ENCODE measurements around the gene PPP1R9A. TPM values are rescaled to one million over a fixed set of nuclear protein-coding genes. Genes with fewer than 3 reads are reported as not detected.

Gene PPP1R9A
- total RNA-seq, 1 donor from 2014 or later: 1.5 TPM

- TF ChIP-seq POLR2A (IDR thresholded peaks at IDR 0.05) (no peak), CTCF (IDR thresholded peaks at IDR 0.05) (no peak), POLR2AphosphoS5 (IDR thresholded peaks at IDR 0.05; ENCODE audit: insufficient read depth in 1 of 2, low read depth in 1 of 2) (no peak)
- no peaks in the 10 kb centered on the region for H3K27me3 ChIP-seq
- H3K36me3 ChIP-seq: no peaks in the 10 kb centered on the region
- no peak overlapping the region for H3K4me3 ChIP-seq
- no peaks in the 10 kb centered on the region for H3K9me3 ChIP-seq
- H3K27ac ChIP-seq: no peak overlapping the region
- DNase-seq (ENCODE audit: extremely low spot score in 2 of 2): no peak
- intact Hi-C loops (cut with DNase I): no loop called here
- no peaks in the 10 kb centered on the region for H3K4me1 ChIP-seq
These were observed 120.0 kb downstream of the PPP1R9A start for GRCh38 chr7:95027234-95027872.

GRCh38 chr7:95028683-95029082 lies 121.3 kb downstream of the PPP1R9A start:
- Histone ChIP-seq H3K9me3 (no peaks in the 10 kb centered on the region), H3K27ac (no peak overlapping the region), H3K4me3 (no peak overlapping the region), H3K36me3 (no peaks in the 10 kb centered on the region), H3K27me3 (no peaks in the 10 kb centered on the region), H3K4me1 (no peaks in the 10 kb centered on the region)
- TF ChIP-seq POLR2A (IDR thresholded peaks at IDR 0.05) (no peak), CTCF (IDR thresholded peaks at IDR 0.05) (no peak), POLR2AphosphoS5 (IDR thresholded peaks at IDR 0.05; ENCODE audit: insufficient read depth in 1 of 2, low read depth in 1 of 2) (no peak)
- intact Hi-C loops (cut with DNase I): no loop called here
- DNase-seq (ENCODE audit: extremely low spot score in 2 of 2): no peak

- intact Hi-C loops (cut with DNase I): no loop called here
- no peak for DNase-seq (ENCODE audit: extremely low spot score in 2 of 2)
- H3K4me1 ChIP-seq: no peaks in the 10 kb centered on the region
- no peaks in the 10 kb centered on the region for H3K27me3 ChIP-seq
- TF ChIP-seq CTCF (IDR thresholded peaks at IDR 0.05): no peak
- no peak for TF ChIP-seq POLR2AphosphoS5 (IDR thresholded peaks at IDR 0.05; ENCODE audit: insufficient read depth in 1 of 2, low read depth in 1 of 2)
- TF ChIP-seq POLR2A (IDR thresholded peaks at IDR 0.05): no peak
- no peaks in the 10 kb centered on the region for H3K36me3 ChIP-seq
- no peak overlapping the region for H3K4me3 ChIP-seq
- no peak overlapping the region for H3K27ac ChIP-seq
- no peaks in the 10 kb centered on the region for H3K9me3 ChIP-seq
These were observed 127.9 kb downstream of the PPP1R9A start for GRCh38 chr7:95035295-95035694.

GRCh38 chr7:95041031-95041430 lies 133.6 kb downstream of the PPP1R9A start:
- Histone ChIP-seq H3K9me3 (no peaks in the 10 kb centered on the region), H3K4me1 (no peaks in the 10 kb centered on the region), H3K4me3 (no peak overlapping the region), H3K27ac (no peak overlapping the region), H3K36me3 (no peaks in the 10 kb centered on the region), H3K27me3 (no peaks in the 10 kb centered on the region)
- TF ChIP-seq POLR2AphosphoS5 (IDR thresholded peaks at IDR 0.05; ENCODE audit: insufficient read depth in 1 of 2, low read depth in 1 of 2) (no peak), POLR2A (IDR thresholded peaks at IDR 0.05) (no peak), CTCF (IDR thresholded peaks at IDR 0.05) (no peak)
- DNase-seq (ENCODE audit: extremely low spot score in 2 of 2): no peak
- intact Hi-C loops (cut with DNase I): no loop called here

- Histone ChIP-seq H3K27me3 (no peaks in the 10 kb centered on the region), H3K9me3 (no peaks in the 10 kb centered on the region), H3K4me1 (no peaks in the 10 kb centered on the region), H3K4me3 (no peak overlapping the region), H3K27ac (no peak overlapping the region), H3K36me3 (no peaks in the 10 kb centered on the region)
- intact Hi-C loops (cut with DNase I): no loop called here
- DNase-seq (ENCODE audit: extremely low spot score in 2 of 2): no peak
- no peak for TF ChIP-seq POLR2A (IDR thresholded peaks at IDR 0.05)
- no peak for TF ChIP-seq CTCF (IDR thresholded peaks at IDR 0.05)
- no peak for TF ChIP-seq POLR2AphosphoS5 (IDR thresholded peaks at IDR 0.05; ENCODE audit: insufficient read depth in 1 of 2, low read depth in 1 of 2)
These were observed 138.0 kb downstream of the PPP1R9A start for GRCh38 chr7:95045236-95045923.
